HepG2 (cell line): ENCODE measurements around the gene C1orf21. TPM values are rescaled to one million over a fixed set of nuclear protein-coding genes. Genes with fewer than 3 reads are reported as not detected.

Experiments used
- ATAC-seq: fragments of 200-7000 bp; cut with Tn5 transposase; 3 replicates; pipeline ENCODE4 v1.9.1; 2020; ENCODE audit warnings: mild to moderate bottlenecking, moderate library complexity
- BruUV-seq: library from RNA; stranded (reverse); fragments of 400-500 nt; replicated peaks from 2 replicates; lab custom pipeline; 2021; lab: Mats Ljungman, UMichigan
- CTCF ChIA-PET: fragments of 300-600 bp; formaldehyde crosslinking; extraction: SDS; loops from one replicate; lab custom pipeline; 2021; ENCODE audit warnings: low total read pairs, inconsistent platforms, low intra/inter-chr PET ratio; lab: Yijun Ruan, JAX
- POLR2A ChIA-PET: fragments of 350-600 bp; sonication (Branson Sonifier 250); formaldehyde crosslinking; loops from one replicate; lab custom pipeline; 2020; ENCODE audit warnings: antibody characterized with exemption, inconsistent platforms; lab: Yijun Ruan, JAX
- DNase-seq: peaks from one replicate; pipeline ENCODE4 v3.0.0-alpha.2; 2015; ENCODE audit warnings: low spot score
- FAIRE-seq: peaks from 3 replicates; lab custom pipeline; 2011; peaks lifted over from hg19 to GRCh38; lab: Jason Lieb, UNC
- H2AFZ ChIP-seq: one replicate; pipeline ENCODE4 v1.6.1; 2011; ENCODE audit warnings: low read length, inconsistent platforms
- H3K27ac ChIP-seq: fragments of 300-600 bp; 3 replicates; pipeline ENCODE4 v1.8.0; 2011; ENCODE audit warnings: mixed run types, mild to moderate bottlenecking, mixed read lengths, low read length, inconsistent platforms; ENCODE audit not compliant: insufficient read depth; ENCODE audit errors: extremely low read length
- H3K27me3 ChIP-seq, 2 experiments: fragments of 200-600 bp in 1 of 2; 2 replicates in 1 of 2; 3 replicates in 1 of 2; pipeline versions ENCODE4 v1.6.0 to v1.8.0; 2011; ENCODE audit warnings: low read length in 2 of 2, mild to moderate bottlenecking in 2 of 2, moderate library complexity in 2 of 2, inconsistent platforms in 1 of 2; ENCODE audit not compliant: insufficient read depth in 2 of 2, control insufficient read depth in 1 of 2
- H3K36me3 ChIP-seq, 2 experiments: fragments of 200-600 bp in 1 of 2; replicated peaks in 1 of 2; 2 replicates in 1 of 2; 3 replicates in 1 of 2; pipeline versions ENCODE4 v1.5.1 to v1.8.0; 2011; ENCODE audit warnings: low read length in 2 of 2, inconsistent platforms in 1 of 2; ENCODE audit not compliant: insufficient read depth in 2 of 2, control insufficient read depth in 1 of 2
- H3K4me1 ChIP-seq: 2 replicates; pipeline ENCODE4 v1.5.1; 2012; ENCODE audit warnings: low read length, inconsistent platforms; ENCODE audit not compliant: insufficient read depth
- H3K4me2 ChIP-seq: 2 replicates; pipeline ENCODE4 v1.6.0; 2011; ENCODE audit warnings: low read depth, low read length, inconsistent platforms
- H3K4me3 ChIP-seq, 3 experiments: fragments of 200-600 bp in 1 of 3; sonication (generic), shearing (Covaris generic) in 1 of 3; replicated peaks in 1 of 3; 2 replicates each; pipeline ENCODE4 v1.5.1; 2011 to 2016; ENCODE audit warnings: low read length in 3 of 3, inconsistent platforms in 2 of 3, low read depth in 2 of 3, mild to moderate bottlenecking in 2 of 3, control low read depth in 1 of 3, mixed read lengths in 1 of 3; ENCODE audit not compliant: insufficient read depth in 1 of 3
- H3K79me2 ChIP-seq: one replicate; pipeline ENCODE4 v1.6.1; 2011; ENCODE audit warnings: low read length, inconsistent platforms; ENCODE audit not compliant: insufficient read depth
- H3K9ac ChIP-seq: 2 replicates; pipeline ENCODE4 v1.6.0; 2011; ENCODE audit warnings: mild to moderate bottlenecking, low read depth, low read length, inconsistent platforms; ENCODE audit not compliant: insufficient read depth
- H3K9me3 ChIP-seq: 2 replicates; pipeline ENCODE4 v1.5.1; 2012; ENCODE audit warnings: mild to moderate bottlenecking, low read length
- H4K20me1 ChIP-seq: 2 replicates; pipeline ENCODE4 v1.6.0; 2011; ENCODE audit warnings: inconsistent platforms, mild to moderate bottlenecking, low read length, moderate library complexity; ENCODE audit not compliant: insufficient read depth
- KDM2A ChIP-seq: sonication (generic); formaldehyde crosslinking; IDR thresholded peaks from 2 replicates; pipeline ENCODE4 v1.4.0; 2020; ENCODE audit warnings: low read depth, missing genetic modification reagents, borderline replicate concordance
- NRL ChIP-seq: sonication (generic); formaldehyde crosslinking; IDR thresholded peaks from 2 replicates; pipeline ENCODE4 v1.5.0; 2020; ENCODE audit warnings: missing genetic modification reagents, mild to moderate bottlenecking, moderate library complexity, borderline replicate concordance
- ZNF17 ChIP-seq: sonication (generic); formaldehyde crosslinking; IDR thresholded peaks from 2 replicates; pipeline ENCODE4 v1.5.0; 2020; ENCODE audit warnings: mild to moderate bottlenecking, missing genetic modification reagents
- ZNF383 ChIP-seq: sonication (generic); formaldehyde crosslinking; IDR thresholded peaks from 2 replicates; pipeline ENCODE4 v1.4.0; 2020; ENCODE audit warnings: missing genetic modification reagents, mild to moderate bottlenecking, borderline replicate concordance
- ZNF7 ChIP-seq: IDR thresholded peaks from 2 replicates; pipeline ENCODE4 v1.6.1; 2016; ENCODE audit warnings: missing biosample characterization, missing genetic modification reagents
- WGBS: methylation state at CpG from one replicate; pipeline ENCODE4 v1.1.6; 2017; ENCODE audit warnings: low lambda C conversion rate; 5-methylcytosine and 5-hydroxymethylcytosine counted together
- in situ Hi-C: cut with HindIII; loops from 2 replicates; pipeline ENCODE4 v1.10.0; 2017; ENCODE audit warnings: low pct_unique_long_range_greater_than_20kb; ENCODE audit not compliant: extremely low pct_ligation_motif_present
- intact Hi-C: fragments of 100-400 bp; cut with micrococcal nuclease; formaldehyde crosslinking; loops from one replicate; pipeline ENCODE4 v1.10.0; 2022; ENCODE audit not compliant: unreplicated experiment
- polyA plus RNA-seq, 8 experiments: library from polyadenylated mRNA; depleted of rRNA in 3 of 8; stranded (reverse) in 7 of 8; unstranded in 1 of 8; fragments of >200 nt; fragmentation: Illumina TruSeq in 4 of 8; extraction: Trizol in 4 of 8; gene quantifications; 2 replicates each; pipeline versions ENCODE4 v1.2.1 to v1.2.3, GENCODE V29; 2011 to 2016; ENCODE audit warnings: low read depth in 4 of 8, missing spikeins in 1 of 8, mixed read lengths in 1 of 8; ENCODE audit not compliant: insufficient read depth in 1 of 8
- total RNA-seq, 5 experiments: library from RNA; depleted of rRNA; stranded (reverse); fragments of >200 nt; fragmentation: Illumina TruSeq; extraction: Trizol; gene quantifications; 2 replicates each; pipeline ENCODE4 v1.2.3, GENCODE V29; 2016; ENCODE audit warnings: low read depth in 1 of 5
- TF ChIP-seq, protein P1 (sequence below): sonication (generic); formaldehyde crosslinking; conservative IDR thresholded peaks from 2 replicates; pipeline ENCODE4 v1.8.0; 2022; ENCODE audit warnings: low read depth, missing genetic modification reagents
- TF ChIP-seq, protein P2 (sequence below): sonication (generic); formaldehyde crosslinking; IDR thresholded peaks from 2 replicates; pipeline ENCODE4 v1.9.0; 2021; ENCODE audit warnings: missing genetic modification reagents, borderline replicate concordance
- TF ChIP-seq, protein P3 (sequence below): IDR thresholded peaks from 2 replicates; pipeline ENCODE4 v1.6.1; 2016; ENCODE audit warnings: low read depth

The C1orf21 gene
- total and polyA plus RNA-seq, 2 of the 13 experiments (the other 11 are each of a cell fraction or from before 2014, with no cell fraction given): not detected

DNA sequence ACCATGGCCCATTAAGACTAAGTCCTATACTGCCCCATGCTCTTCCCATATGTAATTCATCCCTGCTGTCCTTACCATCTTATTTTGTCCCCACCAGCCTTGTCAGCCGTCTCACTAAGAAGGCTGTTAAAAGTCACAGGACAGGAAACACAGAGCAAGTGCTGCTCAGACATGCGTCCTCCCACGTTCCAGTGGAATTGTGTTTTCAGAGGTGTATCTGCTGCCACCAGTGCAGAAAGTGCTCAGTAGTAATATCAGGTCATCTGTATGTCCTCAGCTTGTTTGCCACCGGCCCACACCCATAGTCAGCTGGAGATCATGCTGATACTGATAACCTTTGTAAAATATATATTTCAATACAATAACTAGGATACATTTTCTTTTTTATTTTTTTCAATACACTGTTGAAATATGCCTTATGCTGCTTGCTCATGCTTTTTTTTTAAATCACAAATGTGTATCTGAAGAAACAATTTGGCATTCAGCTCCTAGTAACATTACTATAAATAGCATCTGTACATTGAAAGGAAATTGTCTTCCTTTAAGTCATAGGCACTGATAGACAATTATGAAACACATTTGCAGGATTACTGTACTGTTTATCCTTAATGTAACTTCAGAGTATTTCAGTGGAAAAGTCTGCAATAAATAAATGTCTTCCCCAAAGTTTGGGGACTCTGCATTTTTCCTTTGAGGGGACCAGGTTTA is 211.0 kb downstream of the C1orf21 start:
- no peak overlapping the region for H3K27ac ChIP-seq
- 5% methylated on average over 4 of the region's 4 CpGs for WGBS
- ChIA-PET CTCF (no interaction called here), POLR2A (no interaction called here)
- FAIRE-seq (no peak), DNase-seq (no peak), ATAC-seq (no peak)
- no peaks in the 10 kb centered on the region for H3K4me1 ChIP-seq
- no peaks in the 10 kb centered on the region for H3K9me3 ChIP-seq
- H3K9ac ChIP-seq: no peak overlapping the region
- TF ChIP-seq, protein P1, sequence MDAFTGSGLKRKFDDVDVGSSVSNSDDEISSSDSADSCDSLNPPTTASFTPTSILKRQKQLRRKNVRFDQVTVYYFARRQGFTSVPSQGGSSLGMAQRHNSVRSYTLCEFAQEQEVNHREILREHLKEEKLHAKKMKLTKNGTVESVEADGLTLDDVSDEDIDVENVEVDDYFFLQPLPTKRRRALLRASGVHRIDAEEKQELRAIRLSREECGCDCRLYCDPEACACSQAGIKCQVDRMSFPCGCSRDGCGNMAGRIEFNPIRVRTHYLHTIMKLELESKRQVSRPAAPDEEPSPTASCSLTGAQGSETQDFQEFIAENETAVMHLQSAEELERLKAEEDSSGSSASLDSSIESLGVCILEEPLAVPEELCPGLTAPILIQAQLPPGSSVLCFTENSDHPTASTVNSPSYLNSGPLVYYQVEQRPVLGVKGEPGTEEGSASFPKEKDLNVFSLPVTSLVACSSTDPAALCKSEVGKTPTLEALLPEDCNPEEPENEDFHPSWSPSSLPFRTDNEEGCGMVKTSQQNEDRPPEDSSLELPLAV (CRISPR knock-in tag): no peak
- TF ChIP-seq KDM2A (CRISPR knock-in tag) (no peak), ZNF17 (CRISPR knock-in tag) (no peak), NRL (CRISPR knock-in tag) (no peak), ZNF383 (CRISPR knock-in tag) (no peak), ZNF7 (no peak)
- TF ChIP-seq, protein P2, sequence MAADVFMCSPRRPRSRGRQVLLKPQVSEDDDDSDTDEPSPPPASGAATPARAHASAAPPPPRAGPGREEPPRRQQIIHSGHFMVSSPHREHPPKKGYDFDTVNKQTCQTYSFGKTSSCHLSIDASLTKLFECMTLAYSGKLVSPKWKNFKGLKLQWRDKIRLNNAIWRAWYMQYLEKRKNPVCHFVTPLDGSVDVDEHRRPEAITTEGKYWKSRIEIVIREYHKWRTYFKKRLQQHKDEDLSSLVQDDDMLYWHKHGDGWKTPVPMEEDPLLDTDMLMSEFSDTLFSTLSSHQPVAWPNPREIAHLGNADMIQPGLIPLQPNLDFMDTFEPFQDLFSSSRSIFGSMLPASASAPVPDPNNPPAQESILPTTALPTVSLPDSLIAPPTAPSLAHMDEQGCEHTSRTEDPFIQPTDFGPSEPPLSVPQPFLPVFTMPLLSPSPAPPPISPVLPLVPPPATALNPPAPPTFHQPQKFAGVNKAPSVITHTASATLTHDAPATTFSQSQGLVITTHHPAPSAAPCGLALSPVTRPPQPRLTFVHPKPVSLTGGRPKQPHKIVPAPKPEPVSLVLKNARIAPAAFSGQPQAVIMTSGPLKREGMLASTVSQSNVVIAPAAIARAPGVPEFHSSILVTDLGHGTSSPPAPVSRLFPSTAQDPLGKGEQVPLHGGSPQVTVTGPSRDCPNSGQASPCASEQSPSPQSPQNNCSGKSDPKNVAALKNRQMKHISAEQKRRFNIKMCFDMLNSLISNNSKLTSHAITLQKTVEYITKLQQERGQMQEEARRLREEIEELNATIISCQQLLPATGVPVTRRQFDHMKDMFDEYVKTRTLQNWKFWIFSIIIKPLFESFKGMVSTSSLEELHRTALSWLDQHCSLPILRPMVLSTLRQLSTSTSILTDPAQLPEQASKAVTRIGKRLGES (CRISPR knock-in tag): no peak
- TF ChIP-seq, protein P3, sequence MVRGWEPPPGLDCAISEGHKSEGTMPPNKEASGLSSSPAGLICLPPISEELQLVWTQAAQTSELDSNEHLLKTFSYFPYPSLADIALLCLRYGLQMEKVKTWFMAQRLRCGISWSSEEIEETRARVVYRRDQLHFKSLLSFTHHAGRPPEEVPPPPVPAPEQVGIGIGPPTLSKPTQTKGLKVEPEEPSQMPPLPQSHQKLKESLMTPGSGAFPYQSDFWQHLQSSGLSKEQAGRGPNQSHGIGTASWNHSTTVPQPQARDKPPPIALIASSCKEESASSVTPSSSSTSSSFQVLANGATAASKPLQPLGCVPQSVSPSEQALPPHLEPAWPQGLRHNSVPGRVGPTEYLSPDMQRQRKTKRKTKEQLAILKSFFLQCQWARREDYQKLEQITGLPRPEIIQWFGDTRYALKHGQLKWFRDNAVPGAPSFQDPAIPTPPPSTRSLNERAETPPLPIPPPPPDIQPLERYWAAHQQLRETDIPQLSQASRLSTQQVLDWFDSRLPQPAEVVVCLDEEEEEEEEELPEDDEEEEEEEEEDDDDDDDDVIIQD (CRISPR knock-in tag): no peak
- H3K27me3 ChIP-seq: no peaks in the 10 kb centered on the region
- no TSS peak for BruUV-seq
- no peak overlapping the region for H3K4me3 ChIP-seq
- no peak overlapping the region for H3K4me2 ChIP-seq
- no peaks in the 10 kb centered on the region for H3K79me2 ChIP-seq
- H2AFZ ChIP-seq: no peak overlapping the region
- no peaks in the 10 kb centered on the region for H4K20me1 ChIP-seq
- H3K36me3 ChIP-seq: no peaks in the 10 kb centered on the region
- intact Hi-C loops: no loop called here
- in situ Hi-C loops: no loop called here
